BE2C (cell line): ENCODE measurements around the gene GABRP.
"Not testable (repeated sequence)": the region's sequence is repeated elsewhere in the genome, so short reads cannot be mapped to it uniquely, and the experiment has no call there.

Experiments
- DNase-seq: peaks from one replicate; pipeline ENCODE4 v3.0.0-alpha.2; 2020
- H3K27me3 ChIP-seq: fragments of 250-450 bp; sonication (Bioruptor Pico); 2 replicates; pipeline ENCODE4 v1.5.1; 2020; ENCODE audit warnings: mild to moderate bottlenecking
- H3K36me3 ChIP-seq: fragments of 250-450 bp; sonication (Bioruptor Pico); 2 replicates; pipeline ENCODE4 v1.5.1; 2020; ENCODE audit warnings: mild to moderate bottlenecking
- H3K4me1 ChIP-seq: fragments of 250-450 bp; sonication (Bioruptor Pico); 2 replicates; pipeline ENCODE4 v1.5.1; 2020
- H3K4me3 ChIP-seq: 2 replicates; pipeline ENCODE4 v1.5.1; 2011; ENCODE audit warnings: low read depth, low read length
- H3K9me3 ChIP-seq: fragments of 250-450 bp; sonication (Bioruptor Pico); 2 replicates; pipeline ENCODE4 v1.5.1; 2020
- CTCF ChIP-seq: IDR thresholded peaks from 2 replicates; pipeline ENCODE4 v1.5.1; 2012; ENCODE audit warnings: mild to moderate bottlenecking, low read depth, low read length

Gene GABRP

GRCh38 chr5:170818232-170818631 is 34.7 kb downstream of the GABRP start:
- TF ChIP-seq CTCF: no peak
- no peaks in the 10 kb centered on the region for H3K27me3 ChIP-seq
- H3K4me1 ChIP-seq: no peaks in the 10 kb centered on the region
- H3K9me3 ChIP-seq: no peaks in the 10 kb centered on the region
- no peak for DNase-seq
- H3K4me3 ChIP-seq: no peak overlapping the region
- H3K36me3 ChIP-seq: no peaks in the 10 kb centered on the region

- Histone ChIP-seq H3K4me1 (no peaks in the 10 kb centered on the region), H3K4me3 (no peak overlapping the region), H3K27me3 (no peaks in the 10 kb centered on the region), H3K9me3 (no peaks in the 10 kb centered on the region), H3K36me3 (no peaks in the 10 kb centered on the region)
- TF ChIP-seq CTCF: no peak
- peak; percentile 18 for DNase-seq
Measured at GRCh38 chr5:170819824-170820223, 36.3 kb downstream of the GABRP start.

GRCh38 chr5:170821257-170821800 is 37.8 kb downstream of the GABRP start:
- Histone ChIP-seq H3K4me3 (no peak overlapping the region), H3K9me3 (no peaks in the 10 kb centered on the region), H3K27me3 (no peaks in the 10 kb centered on the region), H3K4me1 (no peaks in the 10 kb centered on the region), H3K36me3 (no peaks in the 10 kb centered on the region)
- no peak for TF ChIP-seq CTCF
- DNase-seq: no peak

- Histone ChIP-seq H3K27me3 (no peaks in the 10 kb centered on the region), H3K36me3 (no peaks in the 10 kb centered on the region), H3K4me3 (no peak overlapping the region), H3K9me3 (no peaks in the 10 kb centered on the region), H3K4me1 (no peaks in the 10 kb centered on the region)
- no peak for TF ChIP-seq CTCF
- DNase-seq: no peak
Measured at GRCh38 chr5:170826117-170826516, 42.6 kb downstream of the GABRP start.

GRCh38 chr5:170832241-170832640 is 48.7 kb downstream of the GABRP start:
- no peak for DNase-seq
- Histone ChIP-seq H3K4me3 (no peak overlapping the region), H3K4me1 (no peaks in the 10 kb centered on the region), H3K27me3 (no peaks in the 10 kb centered on the region), H3K36me3 (no peaks in the 10 kb centered on the region), H3K9me3 (no peaks in the 10 kb centered on the region)
- no peak for TF ChIP-seq CTCF

- H3K27me3 ChIP-seq, DNase-seq, H3K4me1 ChIP-seq, H3K4me3 ChIP-seq, H3K36me3 ChIP-seq, H3K9me3 ChIP-seq: not testable (repeated sequence)
Measured at GRCh38 chr5:170833981-170834380, 50.5 kb downstream of the GABRP start.

GRCh38 chr5:170836226-170836625 is 52.7 kb downstream of the GABRP start:
- no peak for DNase-seq
- Histone ChIP-seq H3K4me3 (no peak overlapping the region), H3K27me3 (no peaks in the 10 kb centered on the region), H3K36me3 (no peaks in the 10 kb centered on the region), H3K9me3 (no peaks in the 10 kb centered on the region), H3K4me1 (no peaks in the 10 kb centered on the region)
- no peak for TF ChIP-seq CTCF
